IMR-90 (cell line): ENCODE results near the gene ABCA12. TPM values are rescaled to one million over a fixed set of nuclear protein-coding genes. Genes with fewer than 3 reads are reported as not detected.

ENCODE experiments used
- ATAC-seq: fragments of 200-7000 bp; cut with Tn5 transposase; 2 replicates; pipeline ENCODE4 v1.9.1; 2020; ENCODE audit warnings: low read depth, mild to moderate bottlenecking, moderate library complexity
- BruUV-seq: library from RNA; stranded (reverse); fragments of 400-500 nt; replicated peaks from 2 replicates; lab custom pipeline; 2021; lab: Mats Ljungman, UMichigan
- CTCF ChIA-PET: fragments of 300-600 bp; formaldehyde crosslinking; extraction: SDS; loops from one replicate; lab custom pipeline; 2021; ENCODE audit warnings: antibody characterized with exemption; lab: Yijun Ruan, JAX
- POLR2A ChIA-PET: fragments of 300-600 bp; sonication (Branson Sonifier 250); formaldehyde crosslinking; loops from one replicate; lab custom pipeline; 2022; ENCODE audit warnings: antibody characterized with exemption; ENCODE audit not compliant: unreplicated experiment; lab: Charles Lee
- DNase-seq: peaks from one replicate; pipeline ENCODE4 v3.0.0; 2013
- H2AFZ ChIP-seq: replicated peaks from 2 replicates; pipeline ENCODE3; 2013; ENCODE audit warnings: low read length, mild to moderate bottlenecking; ENCODE audit not compliant: poor library complexity
- H2AK5ac ChIP-seq: 2 replicates; pipeline ENCODE4 v1.6.1; 2013; ENCODE audit warnings: low read depth, low read length, inconsistent platforms
- H2AK9ac ChIP-seq: replicated peaks from 2 replicates; pipeline ENCODE3; 2013; ENCODE audit warnings: mild to moderate bottlenecking, low read depth, low read length, moderate library complexity; ENCODE audit not compliant: poor library complexity
- H2BK120ac ChIP-seq: 2 replicates; pipeline ENCODE4 v1.6.1; 2013; ENCODE audit warnings: low read depth, low read length, inconsistent platforms
- H2BK15ac ChIP-seq: 3 replicates; pipeline ENCODE4 v1.6.1; 2013; ENCODE audit warnings: low read depth, low read length, inconsistent platforms
- H2BK20ac ChIP-seq: 2 replicates; pipeline ENCODE4 v1.6.1; 2013; ENCODE audit warnings: low read depth, mild to moderate bottlenecking, inconsistent platforms, low read length, moderate library complexity
- H2BK5ac ChIP-seq: 2 replicates; pipeline ENCODE4 v1.6.1; 2013; ENCODE audit warnings: mild to moderate bottlenecking, low read depth, low read length, inconsistent platforms; ENCODE audit not compliant: poor library complexity, severe bottlenecking
- H3K14ac ChIP-seq: replicated peaks from 2 replicates; pipeline ENCODE4 v1.6.1; 2013; ENCODE audit warnings: low read depth, low read length, inconsistent platforms
- H3K18ac ChIP-seq: 2 replicates; pipeline ENCODE4 v1.6.1; 2013; ENCODE audit warnings: low read depth, low read length, control low read depth
- H3K23ac ChIP-seq: 2 replicates; pipeline ENCODE4 v1.6.1; 2013; ENCODE audit warnings: low read depth, low read length, inconsistent platforms
- H3K27ac ChIP-seq: 2 replicates; pipeline ENCODE4 v1.5.1; 2013; ENCODE audit warnings: mild to moderate bottlenecking, control low read depth, low read length; ENCODE audit not compliant: insufficient read depth
- H3K27me3 ChIP-seq: 2 replicates; pipeline ENCODE4 v1.6.1; 2013; ENCODE audit warnings: low read length; ENCODE audit not compliant: control insufficient read depth, insufficient read depth
- H3K36me3 ChIP-seq: 2 replicates; pipeline ENCODE4 v1.6.1; 2013; ENCODE audit warnings: low read length, mixed read lengths; ENCODE audit not compliant: control insufficient read depth, insufficient read depth
- H3K4ac ChIP-seq: 2 replicates; pipeline ENCODE4 v1.6.1; 2013; ENCODE audit warnings: low read depth, low read length, inconsistent platforms
- H3K4me1 ChIP-seq: 2 replicates; pipeline ENCODE4 v1.6.1; 2013; ENCODE audit warnings: low read length, mixed read lengths; ENCODE audit not compliant: control insufficient read depth, insufficient read depth
- H3K4me2 ChIP-seq: 2 replicates; pipeline ENCODE4 v1.6.1; 2013; ENCODE audit warnings: low read depth, mild to moderate bottlenecking, control low read depth, low read length, moderate library complexity
- H3K4me3 ChIP-seq: 2 replicates; pipeline ENCODE4 v1.5.1; 2013; ENCODE audit warnings: low read depth, mild to moderate bottlenecking, control low read depth, low read length, moderate library complexity; ENCODE audit not compliant: insufficient read depth
- H3K56ac ChIP-seq: 2 replicates; pipeline ENCODE4 v1.6.1; 2013; ENCODE audit warnings: low read length, inconsistent platforms; ENCODE audit not compliant: insufficient read depth; ENCODE audit errors: extremely low read depth
- H3K79me1 ChIP-seq, 2 experiments: 2 replicates each; pipeline ENCODE4 v1.6.1; 2013; ENCODE audit warnings: low read length in 2 of 2, inconsistent platforms in 1 of 2, low read depth in 1 of 2
- H3K9ac ChIP-seq: 2 replicates; pipeline ENCODE4 v1.6.1; 2013; ENCODE audit warnings: low read depth, low read length, control low read depth
- H3K9me1 ChIP-seq: 2 replicates; pipeline ENCODE4 v1.6.1; 2013; ENCODE audit warnings: low read length, inconsistent platforms; ENCODE audit not compliant: insufficient read depth
- H3K9me3 ChIP-seq: 2 replicates; pipeline ENCODE4 v1.6.1; 2013; ENCODE audit warnings: low read length; ENCODE audit not compliant: control insufficient read depth, insufficient read depth
- H4K20me1 ChIP-seq: 2 replicates; pipeline ENCODE4 v1.6.1; 2013; ENCODE audit warnings: low read length, inconsistent platforms; ENCODE audit not compliant: insufficient read depth
- H4K5ac ChIP-seq: 2 replicates; pipeline ENCODE4 v1.6.1; 2013; ENCODE audit warnings: mild to moderate bottlenecking, low read depth, low read length, control low read depth
- H4K8ac ChIP-seq, 2 experiments: 2 replicates each; pipeline ENCODE4 v1.6.1; 2013; ENCODE audit warnings: low read depth in 2 of 2, low read length in 2 of 2, control low read depth in 1 of 2, inconsistent platforms in 1 of 2
- H4K91ac ChIP-seq: 2 replicates; pipeline ENCODE4 v1.6.1; 2013; ENCODE audit warnings: low read depth, low read length, inconsistent platforms; ENCODE audit not compliant: insufficient read depth
- CEBPB ChIP-seq: IDR thresholded peaks from 2 replicates; pipeline ENCODE4 v1.6.1; 2012; ENCODE audit warnings: low read depth, low read length, improper control_type of control experiment
- RCOR1 ChIP-seq: IDR thresholded peaks from 2 replicates; pipeline ENCODE4 v1.6.1; 2012; ENCODE audit warnings: mild to moderate bottlenecking, low read length, improper control_type of control experiment; ENCODE audit not compliant: insufficient replicate concordance
- SMC3 ChIP-seq: fragments of 150-350 bp; IDR thresholded peaks from 2 replicates; pipeline ENCODE4 v1.6.1; 2016; ENCODE audit warnings: low read depth, mild to moderate bottlenecking, antibody characterized with exemption, low read length, moderate library complexity
- WGBS, 2 experiments: methylation state at CpG; one replicate each; pipeline versions ENCODE4 v1.1.5 to v1.1.7; 2013; ENCODE audit warnings: missing lambda C conversion rate in 2 of 2; ENCODE audit not compliant: insufficient read length in 1 of 2; ENCODE audit errors: extremely low coverage in 2 of 2; 5-methylcytosine and 5-hydroxymethylcytosine counted together
- dilution Hi-C: fragments of 300-500 bp; cut with HindIII; formaldehyde crosslinking; loops from one replicate; pipeline ENCODE4 v1.14.3; 2018; ENCODE audit warnings: low sequenced_read_pairs; ENCODE audit not compliant: unreplicated experiment
- in situ Hi-C: fragments of 300-500 bp; cut with MboI; formaldehyde crosslinking; loops from 3 replicates; pipeline ENCODE4 v1.14.3; 2019; ENCODE audit warnings: low sequenced_read_pairs, inconsistent platforms, mixed read lengths
- intact Hi-C: fragments of 100-400 bp; cut with micrococcal nuclease; formaldehyde crosslinking; loops from 2 replicates; pipeline ENCODE4 v1.10.0; 2022
- polyA plus RNA-seq, 3 experiments: library from polyadenylated mRNA; depleted of rRNA; stranded (reverse); fragments of >200 nt; gene quantifications; 2 replicates each; pipeline ENCODE4 v1.2.3, GENCODE V29; 2012; ENCODE audit warnings: low replicate concordance in 1 of 3
- total RNA-seq: library from RNA; depleted of rRNA; stranded (reverse); fragments of >200 nt; gene quantifications from 2 replicates; pipeline ENCODE4 v1.2.3, GENCODE V29; 2012
- TF ChIP-seq, protein P1 (sequence below): fragments of 150-350 bp; IDR thresholded peaks from 2 replicates; pipeline ENCODE4 v1.6.1; 2016; ENCODE audit warnings: low read depth, mild to moderate bottlenecking, low read length, moderate library complexity, borderline replicate concordance

ABCA12 gene
- total and polyA plus RNA-seq, 2 of the 4 experiments (the other 2 are of a cell fraction): under 0.01 TPM; not detected in 1

DNA sequence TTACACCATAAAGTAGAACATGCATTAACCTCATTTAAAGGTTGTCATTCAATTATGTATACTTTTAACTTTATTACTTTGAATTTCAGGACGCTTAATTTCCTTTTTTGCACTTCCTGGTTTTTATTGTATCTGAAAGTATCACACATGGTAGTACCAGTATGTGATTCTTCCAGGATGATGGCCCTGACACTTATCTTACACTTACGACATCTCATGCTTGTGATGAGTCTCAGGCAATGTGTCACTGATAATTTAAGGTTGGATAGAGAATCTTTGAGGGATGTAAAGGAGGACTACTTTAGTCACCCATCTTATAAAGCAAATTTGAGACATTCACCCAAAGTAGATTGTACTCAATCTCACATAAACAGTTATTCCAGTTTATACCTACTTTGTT, 74.9 kb downstream of the ABCA12 start:
- H3K36me3 ChIP-seq: no peaks in the 10 kb centered on the region
- no peak overlapping the region for H3K4ac ChIP-seq
- H4K91ac ChIP-seq: no peak overlapping the region
- ChIA-PET POLR2A (no interaction called here), CTCF (no interaction called here)
- no peak overlapping the region for H2BK120ac ChIP-seq
- H3K9me3 ChIP-seq: no peaks in the 10 kb centered on the region
- no CpG with 5 or more reads among the region's 2 CpGs for WGBS, 2 experiments
- no peak overlapping the region for H3K4me3 ChIP-seq
- H3K18ac ChIP-seq: no peak overlapping the region
- H3K9me1 ChIP-seq: no peaks in the 10 kb centered on the region
- no peak overlapping the region for H2AK5ac ChIP-seq
- H2BK5ac ChIP-seq: no peak overlapping the region
- DNase-seq: no peak
- in situ Hi-C loops: no loop called here
- H2AK9ac ChIP-seq: no peak overlapping the region
- H3K27me3 ChIP-seq: no peaks in the 10 kb centered on the region
- H4K5ac ChIP-seq: no peak overlapping the region
- no peak overlapping the region for H2BK20ac ChIP-seq
- H4K20me1 ChIP-seq: no peaks in the 10 kb centered on the region
- H3K27ac ChIP-seq: no peak overlapping the region
- H4K8ac ChIP-seq: no peak overlapping the region
- ATAC-seq: no peak
- intact Hi-C loops: no loop called here
- H3K56ac ChIP-seq: no peak overlapping the region
- no peak overlapping the region for H2AFZ ChIP-seq
- H3K4me2 ChIP-seq: no peak overlapping the region
- H2BK15ac ChIP-seq: no peak overlapping the region
- no peak for TF ChIP-seq SMC3
- TF ChIP-seq RCOR1: no peak
- TF ChIP-seq, protein P1, sequence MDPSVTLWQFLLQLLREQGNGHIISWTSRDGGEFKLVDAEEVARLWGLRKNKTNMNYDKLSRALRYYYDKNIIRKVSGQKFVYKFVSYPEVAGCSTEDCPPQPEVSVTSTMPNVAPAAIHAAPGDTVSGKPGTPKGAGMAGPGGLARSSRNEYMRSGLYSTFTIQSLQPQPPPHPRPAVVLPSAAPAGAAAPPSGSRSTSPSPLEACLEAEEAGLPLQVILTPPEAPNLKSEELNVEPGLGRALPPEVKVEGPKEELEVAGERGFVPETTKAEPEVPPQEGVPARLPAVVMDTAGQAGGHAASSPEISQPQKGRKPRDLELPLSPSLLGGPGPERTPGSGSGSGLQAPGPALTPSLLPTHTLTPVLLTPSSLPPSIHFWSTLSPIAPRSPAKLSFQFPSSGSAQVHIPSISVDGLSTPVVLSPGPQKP: no peak
- TF ChIP-seq CEBPB: no peak
- no peaks in the 10 kb centered on the region for H3K4me1 ChIP-seq
- H3K23ac ChIP-seq: no peak overlapping the region
- dilution Hi-C loops: no loop called here
- no TSS peak for BruUV-seq
- no peak overlapping the region for H3K9ac ChIP-seq
- no peak overlapping the region for H3K14ac ChIP-seq
- H3K79me1 ChIP-seq: no peaks in the 10 kb centered on the region
